Spleen (tissue), 7 donors: ENCODE measurements around the gene EXOC6B.

Source experiments
- CTCF ChIP-seq, 11 experiments: fragments of 200-600 bp in 7 of 11; fragments of 450-650 bp in 4 of 11; sonication (generic) in 4 of 11; IDR thresholded peaks in 8 of 11; conservative IDR thresholded peaks in 3 of 11; 1 replicate in 7 of 11; 2 replicates in 4 of 11; pipeline versions ENCODE4 v1.4.0 to v1.8.0; 2016 to 2021; ENCODE audit warnings: antibody characterized with exemption in 11 of 11, inconsistent platforms in 4 of 11, mild to moderate bottlenecking in 1 of 11
- POLR2A ChIP-seq, 3 donors: fragments of 450-650 bp; IDR thresholded peaks; one replicate each; pipeline ENCODE4 v1.5.1; 2017; ENCODE audit warnings: antibody characterized with exemption in 3 of 3, mild to moderate bottlenecking in 1 of 3
- POLR2AphosphoS5 ChIP-seq, 3 donors: sonication (generic); formaldehyde crosslinking; IDR thresholded peaks; one replicate each; pipeline ENCODE4 v1.5.1; 2017; ENCODE audit warnings: antibody characterized with exemption in 3 of 3
- donor health status: DM: no; HTN: no; CAD: no; lungs with moderate emphysema.
- donor health status: DM: no; HTN: no; CAD: no.
- donor health status: DM: no; HTN: no; CAD: no.

GRCh38 chr2:72340665-72341064 lies 485.2 kb downstream of the EXOC6B start:
- TF ChIP-seq CTCF (IDR thresholded peaks at IDR 0.05 in 8 of 11, conservative IDR thresholded peaks at IDR 0.05 in 3 of 11), result no peak
- TF ChIP-seq POLR2A (IDR thresholded peaks at IDR 0.05), result no peak
- TF ChIP-seq POLR2AphosphoS5 (IDR thresholded peaks at IDR 0.05), result no peak
